ENCODE results near the gene LDLRAD4.

LDLRAD4 gene

GRCh38 chr18:13553449-13553848 lies 334.9 kb downstream of the LDLRAD4 start:
- H3K4me3 ChIP-seq (ENCODE audit: low read depth, low read length): no peak overlapping the region
- no peak for DNase-seq (ENCODE audit: low read depth)
- TF ChIP-seq CTCF (conservative IDR thresholded peaks at IDR 0.05; ENCODE audit: low read depth, low read length): no peak

GRCh38 chr18:13555192-13555591 lies 336.6 kb downstream of the LDLRAD4 start:
- no peak for DNase-seq (ENCODE audit: low read depth)
- TF ChIP-seq CTCF (conservative IDR thresholded peaks at IDR 0.05; ENCODE audit: low read depth, low read length): no peak
- H3K4me3 ChIP-seq (ENCODE audit: low read depth, low read length): no peak overlapping the region

GRCh38 chr18:13555865-13556264 lies 337.3 kb downstream of the LDLRAD4 start:
- no peak for TF ChIP-seq CTCF (conservative IDR thresholded peaks at IDR 0.05; ENCODE audit: low read depth, low read length)
- no peak for DNase-seq (ENCODE audit: low read depth)
- no peak overlapping the region for H3K4me3 ChIP-seq (ENCODE audit: low read depth, low read length)

GRCh38 chr18:13556502-13556901 lies 337.9 kb downstream of the LDLRAD4 start:
- TF ChIP-seq CTCF (conservative IDR thresholded peaks at IDR 0.05; ENCODE audit: low read depth, low read length): no peak

GRCh38 chr18:13558124-13558523 lies 339.6 kb downstream of the LDLRAD4 start:
- DNase-seq (ENCODE audit: low read depth): peak; percentile 63
- H3K4me3 ChIP-seq (ENCODE audit: low read depth, low read length): no peak overlapping the region
- TF ChIP-seq CTCF (conservative IDR thresholded peaks at IDR 0.05; ENCODE audit: low read depth, low read length): peak; percentile 77

More at GRCh38 chr18:13556502-13556901, 337.9 kb downstream of the LDLRAD4 start:
- H3K4me3 ChIP-seq (ENCODE audit: low read depth, low read length): no peak overlapping the region
- DNase-seq (ENCODE audit: low read depth): no peak

GRCh38 chr18:13558790-13559189 lies 340.2 kb downstream of the LDLRAD4 start:
- no peak for TF ChIP-seq CTCF (conservative IDR thresholded peaks at IDR 0.05; ENCODE audit: low read depth, low read length)
- DNase-seq (ENCODE audit: low read depth): no peak
- H3K4me3 ChIP-seq (ENCODE audit: low read depth, low read length): no peak overlapping the region

DNA sequence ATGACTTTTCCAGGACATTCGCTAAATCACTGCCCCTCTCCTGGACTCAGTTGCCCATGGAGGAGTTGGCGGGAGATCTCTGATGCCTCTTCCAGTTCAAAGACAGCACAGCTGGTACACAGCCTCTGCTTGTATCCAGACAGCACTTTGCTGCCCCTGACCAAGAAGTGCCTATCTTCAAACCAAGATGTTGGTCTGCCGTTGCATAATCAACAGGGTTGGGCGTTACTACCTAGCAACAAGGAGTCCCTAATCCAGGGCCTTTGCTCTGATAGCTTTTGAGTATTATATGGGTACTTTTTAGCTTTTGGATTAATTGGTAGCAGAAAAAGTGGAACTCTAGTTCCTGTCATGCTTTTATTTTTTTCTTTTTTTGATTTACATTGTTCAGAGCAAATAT lies 341.2 kb downstream of the LDLRAD4 start:
- no peak for DNase-seq (ENCODE audit: low read depth)
- TF ChIP-seq CTCF (conservative IDR thresholded peaks at IDR 0.05; ENCODE audit: low read depth, low read length): no peak
- H3K4me3 ChIP-seq (ENCODE audit: low read depth, low read length): no peak overlapping the region
